Lower lobe of right lung (tissue), 2 donors: ENCODE results near the gene FADS2. TPM values are rescaled to one million over a fixed set of nuclear protein-coding genes. Genes with fewer than 3 reads are reported as not detected.
A peak's percentile ranks its signal among the peaks of the same experiment; 100 is the strongest.

Experiments used
- ATAC-seq, 2 donors: fragments of 200-7000 bp; cut with Tn5 transposase; one replicate each; pipeline ENCODE4 v1.9.1; 2020 to 2022; ENCODE audit warnings: mild to moderate bottlenecking in 2 of 2, moderate library complexity in 2 of 2
- DNase-seq: peaks from one replicate; pipeline ENCODE4 v3.0.0-alpha.2; 2020
- H3K27ac ChIP-seq: fragments of 200-600 bp; one replicate; pipeline ENCODE4 v1.8.0; 2022
- H3K27me3 ChIP-seq: fragments of 200-600 bp; one replicate; pipeline ENCODE4 v1.8.0; 2022; ENCODE audit warnings: low read depth
- H3K36me3 ChIP-seq: fragments of 200-600 bp; one replicate; pipeline ENCODE4 v1.8.0; 2022; ENCODE audit warnings: mild to moderate bottlenecking
- H3K4me1 ChIP-seq: fragments of 200-600 bp; one replicate; pipeline ENCODE4 v1.8.0; 2022
- H3K4me3 ChIP-seq: fragments of 200-600 bp; one replicate; pipeline ENCODE4 v1.8.0; 2022; ENCODE audit warnings: mild to moderate bottlenecking
- H3K9me3 ChIP-seq: fragments of 200-600 bp; one replicate; pipeline ENCODE4 v1.8.0; 2022
- intact Hi-C: fragments of 100-400 bp; cut with DNase I; formaldehyde crosslinking; loops from one replicate; pipeline ENCODE4 v1.11.0; 2022
- total RNA-seq: library from RNA; stranded (reverse); fragmentation: NEBNext Ultra II Directional; extraction: Animal tissue kit (Norgen Biotek cat#: 25700); gene quantifications from one replicate; pipeline ENCODE4 v1.2.1, GENCODE V29; 2021
- TF ChIP-seq, protein P1 (sequence below): fragments of 200-600 bp; IDR thresholded peaks from one replicate; pipeline ENCODE4 v1.8.0; 2022; ENCODE audit warnings: antibody characterized with exemption, mild to moderate bottlenecking
- donor health status: DM: no; HTN: yes; CAD: no; lungs with severe emphysema.

FADS2 gene
- total RNA-seq, 1 donor from 2014 or later = 82.0 TPM

DNA sequence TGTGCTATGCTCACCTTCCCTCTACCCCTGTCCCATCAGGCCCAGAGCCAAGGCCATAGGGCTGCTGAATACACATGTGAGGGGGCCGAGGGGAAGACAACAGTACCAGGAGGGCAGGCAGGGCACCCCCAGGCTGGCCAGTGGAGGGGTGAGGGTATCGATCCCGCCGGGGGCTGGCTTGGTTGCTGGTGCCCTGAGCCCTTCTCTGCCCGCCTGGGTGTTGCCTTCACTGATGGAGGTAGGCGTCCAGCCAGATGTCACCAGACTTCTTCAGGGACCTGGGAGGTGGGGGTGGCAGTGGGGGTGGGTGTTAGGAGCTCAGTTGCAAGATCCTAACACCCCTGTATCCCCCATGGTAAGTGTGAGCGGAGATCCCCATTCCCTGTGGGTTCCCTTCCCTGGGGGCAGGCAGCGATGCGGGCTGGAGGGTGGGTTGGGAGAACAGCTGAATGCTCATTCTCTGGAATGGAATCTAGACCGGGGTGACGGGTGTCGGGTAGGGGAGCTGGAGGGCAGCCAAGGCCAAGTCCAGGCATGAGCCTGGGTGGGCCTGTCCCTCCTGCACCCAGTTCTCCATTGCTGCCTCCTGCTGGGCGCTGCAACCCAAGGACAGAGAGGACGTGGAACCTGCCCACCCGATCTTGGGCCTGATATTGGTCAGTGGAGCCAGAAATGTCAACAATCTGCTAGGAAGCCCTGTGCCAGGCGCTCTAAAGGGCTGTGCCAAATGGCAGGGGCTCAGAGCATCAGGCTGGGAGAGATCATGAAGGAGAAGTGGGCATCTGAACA, 45.7 kb downstream of the FADS2 start:
- intact Hi-C loops = no loop called here
- no peak for DNase-seq

DNA sequence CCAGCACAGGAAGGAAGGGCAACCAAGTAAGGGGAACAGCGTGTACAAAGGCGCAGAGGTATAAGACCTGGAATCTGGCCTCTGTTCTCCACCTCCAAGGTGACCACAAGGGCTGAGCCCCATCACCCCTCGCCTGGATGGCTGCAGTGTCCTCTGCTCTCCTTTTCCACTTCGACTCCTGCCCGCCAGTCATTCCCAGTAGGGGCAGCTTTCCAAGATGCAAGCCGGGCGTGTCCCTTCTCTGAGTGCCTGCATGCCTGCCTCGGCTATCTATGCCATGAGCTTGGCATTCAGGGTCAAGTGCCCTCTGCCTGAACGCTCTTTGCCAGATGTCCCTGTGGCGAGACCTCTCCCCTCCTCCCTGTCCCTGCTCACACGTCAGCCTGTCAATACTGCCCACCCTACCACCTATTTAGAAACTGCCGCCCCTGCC, 46.3 kb downstream of the FADS2 start:
- H3K36me3 ChIP-seq = peaks cover 6% of the 10 kb centered on the region
- H3K4me3 ChIP-seq = no peak overlapping the region
- TF ChIP-seq, protein P1, sequence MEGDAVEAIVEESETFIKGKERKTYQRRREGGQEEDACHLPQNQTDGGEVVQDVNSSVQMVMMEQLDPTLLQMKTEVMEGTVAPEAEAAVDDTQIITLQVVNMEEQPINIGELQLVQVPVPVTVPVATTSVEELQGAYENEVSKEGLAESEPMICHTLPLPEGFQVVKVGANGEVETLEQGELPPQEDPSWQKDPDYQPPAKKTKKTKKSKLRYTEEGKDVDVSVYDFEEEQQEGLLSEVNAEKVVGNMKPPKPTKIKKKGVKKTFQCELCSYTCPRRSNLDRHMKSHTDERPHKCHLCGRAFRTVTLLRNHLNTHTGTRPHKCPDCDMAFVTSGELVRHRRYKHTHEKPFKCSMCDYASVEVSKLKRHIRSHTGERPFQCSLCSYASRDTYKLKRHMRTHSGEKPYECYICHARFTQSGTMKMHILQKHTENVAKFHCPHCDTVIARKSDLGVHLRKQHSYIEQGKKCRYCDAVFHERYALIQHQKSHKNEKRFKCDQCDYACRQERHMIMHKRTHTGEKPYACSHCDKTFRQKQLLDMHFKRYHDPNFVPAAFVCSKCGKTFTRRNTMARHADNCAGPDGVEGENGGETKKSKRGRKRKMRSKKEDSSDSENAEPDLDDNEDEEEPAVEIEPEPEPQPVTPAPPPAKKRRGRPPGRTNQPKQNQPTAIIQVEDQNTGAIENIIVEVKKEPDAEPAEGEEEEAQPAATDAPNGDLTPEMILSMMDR = no peak
- no peak overlapping the region for H3K27ac ChIP-seq
- no peaks in the 10 kb centered on the region for H3K9me3 ChIP-seq
- H3K27me3 ChIP-seq = peaks cover 11% of the 10 kb centered on the region
- intact Hi-C loops = no loop called here
- peaks cover 11% of the 10 kb centered on the region for H3K4me1 ChIP-seq
- DNase-seq = peak; percentile 69
- ATAC-seq = peak; percentile 16 to 64

More for the DNA sequence above, 45.7 kb downstream of the FADS2 start:
- peaks cover 1% of the 10 kb centered on the region for H3K36me3 ChIP-seq
- peaks cover 11% of the 10 kb centered on the region for H3K27me3 ChIP-seq
- H3K9me3 ChIP-seq = no peaks in the 10 kb centered on the region
- H3K4me1 ChIP-seq = peaks cover 11% of the 10 kb centered on the region
- no peak for ATAC-seq
- H3K4me3 ChIP-seq = no peak overlapping the region
- H3K27ac ChIP-seq = no peak overlapping the region
- TF ChIP-seq, protein P1 = no peak

DNA sequence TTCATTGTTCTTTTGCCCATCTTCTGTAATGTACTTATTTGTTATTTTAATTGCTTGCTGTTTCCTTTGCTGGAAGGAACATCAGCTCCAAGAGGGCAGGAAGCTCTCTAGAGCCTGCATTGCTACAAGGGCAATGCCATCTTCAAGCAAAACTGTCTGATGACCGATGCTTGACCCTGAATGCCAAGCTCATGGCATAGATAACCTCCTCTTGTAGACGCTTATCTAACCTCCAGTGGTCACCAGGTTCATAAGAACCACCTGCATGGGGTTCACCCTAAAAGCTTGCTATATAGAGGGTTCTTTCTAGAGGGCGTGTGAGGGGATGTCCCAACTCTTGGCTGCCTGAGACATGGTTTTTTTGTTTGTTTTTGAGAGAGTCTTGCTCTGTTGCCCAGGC, 46.8 kb downstream of the FADS2 start:
- Histone ChIP-seq H3K27me3 (peaks cover 11% of the 10 kb centered on the region), H3K4me1 (peaks cover 11% of the 10 kb centered on the region), H3K9me3 (no peaks in the 10 kb centered on the region), H3K36me3 (peaks cover 6% of the 10 kb centered on the region), H3K27ac (no peak overlapping the region), H3K4me3 (no peak overlapping the region)
- DNase-seq = no peak
- intact Hi-C loops = no loop called here
- TF ChIP-seq, protein P1 = no peak
- ATAC-seq = no peak

DNA sequence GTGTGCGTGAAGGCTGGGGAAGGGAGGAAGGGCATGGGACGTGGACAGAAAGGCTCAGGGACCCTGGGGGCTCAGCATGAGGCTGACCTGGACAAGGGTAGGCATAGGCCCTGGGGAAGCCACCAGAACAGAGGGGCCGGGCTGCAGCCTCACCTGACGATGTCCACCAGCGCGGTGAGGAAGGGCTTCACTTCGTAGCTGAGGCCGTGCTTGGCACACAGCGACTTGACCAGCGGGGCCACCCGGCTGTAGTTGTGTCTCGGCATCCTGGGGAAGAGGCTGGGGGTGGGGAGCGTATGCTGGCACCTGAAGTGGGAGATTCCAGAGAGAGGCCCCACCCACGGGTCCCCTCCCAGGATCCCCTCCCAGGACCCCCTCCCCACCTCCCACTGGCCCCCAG, 47.6 kb downstream of the FADS2 start:
- ATAC-seq (no peak), DNase-seq (no peak)
- H3K4me3 ChIP-seq = no peak overlapping the region
- H3K36me3 ChIP-seq = peaks cover 6% of the 10 kb centered on the region
- intact Hi-C loops = no loop called here
- H3K9me3 ChIP-seq = no peaks in the 10 kb centered on the region
- no peak overlapping the region for H3K27ac ChIP-seq
- peaks cover 11% of the 10 kb centered on the region for H3K4me1 ChIP-seq
- H3K27me3 ChIP-seq = peaks cover 11% of the 10 kb centered on the region
- TF ChIP-seq, protein P1 = no peak

DNA sequence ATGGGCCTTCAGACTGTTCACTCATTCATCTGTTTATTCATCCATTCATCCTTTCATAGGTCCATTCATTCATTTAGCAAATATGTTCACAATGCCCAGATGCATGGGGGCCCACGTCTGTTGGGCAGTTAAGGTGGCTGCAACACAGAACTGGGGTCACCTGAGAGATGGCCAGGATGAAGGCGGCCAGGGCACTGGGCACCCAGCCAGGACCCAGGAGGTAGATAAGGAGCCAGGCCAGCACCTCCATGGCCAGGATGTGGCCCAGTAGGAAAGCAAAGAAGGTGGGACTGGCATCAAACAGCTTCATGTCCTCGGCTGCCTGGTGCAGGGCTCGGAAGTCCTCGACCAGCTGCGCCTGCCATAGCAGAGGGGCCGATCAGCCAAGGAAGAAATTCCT, 51.1 kb downstream of the FADS2 start:
- Histone ChIP-seq H3K4me3 (no peak overlapping the region), H3K4me1 (no peaks in the 10 kb centered on the region), H3K27ac (no peak overlapping the region), H3K9me3 (no peaks in the 10 kb centered on the region), H3K27me3 (no peaks in the 10 kb centered on the region), H3K36me3 (peaks cover 6% of the 10 kb centered on the region)
- intact Hi-C loops = no loop called here
- TF ChIP-seq, protein P1 = no peak
- ATAC-seq (no peak), DNase-seq (no peak)
